Sigmoid colon (tissue), 4 donors: ENCODE results near the gene NIP7.

Source experiments
- CTCF ChIP-seq, 4 experiments: fragments of 450-650 bp in 3 of 4; fragments of 200-600 bp in 1 of 4; IDR thresholded peaks; one replicate each; pipeline ENCODE4 v1.5.1; 2016 to 2019; ENCODE audit warnings: antibody characterized with exemption in 4 of 4, mild to moderate bottlenecking in 3 of 4, moderate library complexity in 2 of 4
- EP300 ChIP-seq, 4 donors: sonication (generic); formaldehyde crosslinking; IDR thresholded peaks; one replicate each; pipeline ENCODE4 v1.6.1; 2017; ENCODE audit warnings: antibody characterized with exemption in 4 of 4
- POLR2A ChIP-seq, 2 donors: fragments of 450-650 bp; IDR thresholded peaks; one replicate each; pipeline ENCODE4 v1.6.1; 2016; ENCODE audit warnings: antibody characterized with exemption in 2 of 2, mild to moderate bottlenecking in 2 of 2, moderate library complexity in 2 of 2
- POLR2AphosphoS5 ChIP-seq, 4 donors: sonication (generic); formaldehyde crosslinking; IDR thresholded peaks; one replicate each; pipeline ENCODE4 v1.6.1; 2017; ENCODE audit warnings: antibody characterized with exemption in 4 of 4

- TF ChIP-seq CTCF (IDR thresholded peaks at IDR 0.05) (peak; percentile 28 to 94 (median 50)), EP300 (IDR thresholded peaks at IDR 0.05) (no peak), POLR2A (IDR thresholded peaks at IDR 0.05) (peak in 1 of 2 donors; percentile 19), POLR2AphosphoS5 (IDR thresholded peaks at IDR 0.05) (peak; percentile 15 to 83 (median 60))
These were observed 28.7 kb upstream of the NIP7 start, which contains the start of gene VPS4A for GRCh38 chr16:69310653-69311532.
